ENCODE data around the gene ZNF282. TPM values are rescaled to one million over a fixed set of nuclear protein-coding genes. Genes with fewer than 3 reads are reported as not detected.

Gene ZNF282
- polyA plus RNA-seq, 1 donor from 2014 or later = 17.7 TPM

- no peaks in the 10 kb centered on the region for H4K20me1 ChIP-seq (ENCODE audit: insufficient read depth)
- no peaks in the 10 kb centered on the region for H3F3A ChIP-seq (ENCODE audit: insufficient read depth, low read length, poor library complexity, severe bottlenecking)
- no peaks in the 10 kb centered on the region for H3K27me3 ChIP-seq (ENCODE audit: insufficient read depth, low read depth, low read length)
- no peaks in the 10 kb centered on the region for H3K9me2 ChIP-seq (ENCODE audit: insufficient read depth, low read length)
- H3K36me3 ChIP-seq (ENCODE audit: insufficient read depth, low read length) = no peaks in the 10 kb centered on the region
- H3K4me2 ChIP-seq (ENCODE audit: low read length) = no peak overlapping the region
- no peak overlapping the region for H3K27ac ChIP-seq (ENCODE audit: low read length)
- no peak overlapping the region for H3K4me3 ChIP-seq (ENCODE audit: low read length)
- TF ChIP-seq MXI1 (conservative IDR thresholded peaks at IDR 0.05; ENCODE audit: poor library complexity, severe bottlenecking) = no peak
- no peak for TF ChIP-seq EZH2 (IDR thresholded peaks at IDR 0.05; ENCODE audit: borderline replicate concordance, insufficient read depth, low read length, poor library complexity, severe bottlenecking)
- no peak for TF ChIP-seq RAD21 (conservative IDR thresholded peaks at IDR 0.05)
- no peaks in the 10 kb centered on the region for H3K79me2 ChIP-seq (replicated peaks; ENCODE audit: insufficient read depth, low read length)
- H2AFZ ChIP-seq (ENCODE audit: low read depth, low read length) = no peak overlapping the region
- no peaks in the 10 kb centered on the region for H3K9me3 ChIP-seq (ENCODE audit: low read length)
- H3K9ac ChIP-seq (ENCODE audit: low read length) = no peak overlapping the region
Measured at GRCh38 chr7:149220534-149220933, 25.2 kb downstream of the ZNF282 start.

GRCh38 chr7:149223176-149223575 lies 27.8 kb downstream of the ZNF282 start:
- no peaks in the 10 kb centered on the region for H3K9me2 ChIP-seq (ENCODE audit: insufficient read depth, low read length)
- H3K9ac ChIP-seq (ENCODE audit: low read length) = no peak overlapping the region
- no peak overlapping the region for H3K4me3 ChIP-seq (ENCODE audit: low read length)
- no peak overlapping the region for H2AFZ ChIP-seq (ENCODE audit: low read depth, low read length)
- no peaks in the 10 kb centered on the region for H4K20me1 ChIP-seq (ENCODE audit: insufficient read depth)
- no peaks in the 10 kb centered on the region for H3K9me3 ChIP-seq (ENCODE audit: low read length)
- no peaks in the 10 kb centered on the region for H3K79me2 ChIP-seq (replicated peaks; ENCODE audit: insufficient read depth, low read length)
- no peak overlapping the region for H3K4me2 ChIP-seq (ENCODE audit: low read length)
- no peak overlapping the region for H3K27ac ChIP-seq (ENCODE audit: low read length)
- TF ChIP-seq CTCF (IDR thresholded peaks at IDR 0.05; ENCODE audit: poor library complexity, severe bottlenecking) = no peak
- TF ChIP-seq MXI1 (conservative IDR thresholded peaks at IDR 0.05; ENCODE audit: poor library complexity, severe bottlenecking) = no peak
- TF ChIP-seq EZH2 (IDR thresholded peaks at IDR 0.05; ENCODE audit: borderline replicate concordance, insufficient read depth, low read length, poor library complexity, severe bottlenecking) = no peak
- no peak for TF ChIP-seq TAF1 (IDR thresholded peaks at IDR 0.05; ENCODE audit: low read depth)
- no peak for TF ChIP-seq REST (IDR thresholded peaks at IDR 0.05; ENCODE audit: borderline replicate concordance)
- TF ChIP-seq EP300 (conservative IDR thresholded peaks at IDR 0.05; ENCODE audit: poor library complexity, severe bottlenecking) = no peak
- no peak for TF ChIP-seq SMC3 (conservative IDR thresholded peaks at IDR 0.05; ENCODE audit: poor library complexity)
- no peaks in the 10 kb centered on the region for H3K36me3 ChIP-seq (ENCODE audit: insufficient read depth, low read length)
- H3F3A ChIP-seq (ENCODE audit: insufficient read depth, low read length, poor library complexity, severe bottlenecking) = no peaks in the 10 kb centered on the region
- no peaks in the 10 kb centered on the region for H3K27me3 ChIP-seq (ENCODE audit: insufficient read depth, low read depth, low read length)

DNA sequence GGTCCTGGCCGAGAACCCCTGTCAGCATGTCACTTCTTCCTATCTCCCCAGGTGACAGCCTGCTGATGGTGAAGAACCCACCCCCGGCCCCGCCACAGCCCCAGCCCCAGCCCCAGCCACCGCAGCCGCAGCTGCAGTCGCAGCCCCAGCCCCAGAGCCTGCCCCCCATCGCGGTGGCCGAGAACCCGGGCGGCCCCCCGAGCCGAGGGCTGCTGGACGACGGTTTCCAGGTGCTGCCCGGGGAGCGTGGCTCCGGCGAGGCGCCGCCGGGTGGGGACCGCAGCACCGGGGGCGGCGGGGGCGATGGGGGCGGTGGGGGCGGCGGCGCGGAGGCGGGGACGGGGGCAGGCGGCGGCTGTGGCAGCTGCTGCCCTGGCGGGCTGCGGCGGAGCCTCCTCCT lies 28.4 kb downstream of the ZNF282 start:
- Histone ChIP-seq H3K79me2 (replicated peaks; ENCODE audit: insufficient read depth, low read length) (no peaks in the 10 kb centered on the region), H3K9me3 (ENCODE audit: low read length) (no peaks in the 10 kb centered on the region), H3K36me3 (ENCODE audit: insufficient read depth, low read length) (no peaks in the 10 kb centered on the region), H3K9me2 (ENCODE audit: insufficient read depth, low read length) (no peaks in the 10 kb centered on the region), H3K4me2 (ENCODE audit: low read length) (no peak overlapping the region), H3K27me3 (ENCODE audit: insufficient read depth, low read depth, low read length) (no peaks in the 10 kb centered on the region), H4K20me1 (ENCODE audit: insufficient read depth) (no peaks in the 10 kb centered on the region), H3K4me3 (ENCODE audit: low read length) (no peak overlapping the region), H2AFZ (ENCODE audit: low read depth, low read length) (no peak overlapping the region), H3F3A (ENCODE audit: insufficient read depth, low read length, poor library complexity, severe bottlenecking) (no peaks in the 10 kb centered on the region), H3K27ac (ENCODE audit: low read length) (no peak overlapping the region), H3K9ac (ENCODE audit: low read length) (no peak overlapping the region)
- TF ChIP-seq MXI1 (conservative IDR thresholded peaks at IDR 0.05; ENCODE audit: poor library complexity, severe bottlenecking) (no peak), EZH2 (IDR thresholded peaks at IDR 0.05; ENCODE audit: borderline replicate concordance, insufficient read depth, low read length, poor library complexity, severe bottlenecking) (no peak), CTCF (IDR thresholded peaks at IDR 0.05; ENCODE audit: poor library complexity, severe bottlenecking) (no peak), RAD21 (conservative IDR thresholded peaks at IDR 0.05) (no peak), REST (IDR thresholded peaks at IDR 0.05; ENCODE audit: borderline replicate concordance) (no peak), EP300 (conservative IDR thresholded peaks at IDR 0.05; ENCODE audit: poor library complexity, severe bottlenecking) (no peak), TAF1 (IDR thresholded peaks at IDR 0.05; ENCODE audit: low read depth) (no peak), POLR2AphosphoS5 (IDR thresholded peaks at IDR 0.05) (no peak), SMC3 (conservative IDR thresholded peaks at IDR 0.05; ENCODE audit: poor library complexity) (no peak)
